Ascending aorta (tissue), 2 donors: Measurements from ENCODE around the gene ALPI. TPM values are rescaled to one million over a fixed set of nuclear protein-coding genes. Genes with fewer than 3 reads are reported as not detected.

Experiments used
- DNase-seq, 2 donors: peaks; one replicate each; pipeline ENCODE4 v3.0.0-alpha.2; 2019; ENCODE audit warnings: low spot score in 2 of 2
- H3K27ac ChIP-seq, 2 donors: fragments of 200-600 bp; sonication (generic); one replicate each; pipeline ENCODE4 v1.5.1; 2016 to 2017; ENCODE audit warnings: mild to moderate bottlenecking in 1 of 2
- H3K27me3 ChIP-seq: fragments of 200-600 bp; sonication (generic); one replicate; pipeline ENCODE4 v1.5.1; 2017
- H3K36me3 ChIP-seq, 2 donors: fragments of 200-600 bp; sonication (generic); one replicate each; pipeline ENCODE4 v1.5.1; 2016
- H3K4me1 ChIP-seq, 2 donors: fragments of 200-600 bp; sonication (generic); one replicate each; pipeline ENCODE4 v1.5.1; 2016 to 2017; ENCODE audit warnings: mild to moderate bottlenecking in 1 of 2
- H3K4me3 ChIP-seq, 2 donors: fragments of 200-600 bp; sonication (generic); one replicate each; pipeline ENCODE4 v1.5.1; 2016 to 2017; ENCODE audit warnings: mild to moderate bottlenecking in 1 of 2
- H3K9me3 ChIP-seq, 2 donors: fragments of 200-600 bp; sonication (generic); one replicate each; pipeline ENCODE4 v1.5.1; 2016
- CTCF ChIP-seq, 3 experiments: fragments of 200-600 bp in 2 of 3; fragments of 450-650 bp in 1 of 3; sonication (generic) in 2 of 3; IDR thresholded peaks; one replicate each; pipeline ENCODE4 v1.5.1; 2016 to 2019; ENCODE audit warnings: antibody characterized with exemption in 3 of 3, mild to moderate bottlenecking in 1 of 3, moderate library complexity in 1 of 3
- intact Hi-C: fragments of 100-400 bp; cut with DNase I; formaldehyde crosslinking; loops from one replicate; pipeline ENCODE4 v1.15.1; 2023
- total RNA-seq: library from RNA; depleted of rRNA; stranded (reverse); fragments of >200 nt; gene quantifications from one replicate; pipeline ENCODE4 v1.1.0, GENCODE V29; 2016

ALPI gene
- total RNA-seq, 1 donor from 2014 or later = not detected

GRCh38 chr2:232502511-232502910 lies 46.6 kb downstream of the ALPI start:
- intact Hi-C loops = no loop called here
- no peak for DNase-seq
- Histone ChIP-seq H3K27ac (no peak overlapping the region), H3K4me3 (peak overlapping the region in 1 of 2 donors; percentile 67), H3K36me3 (no peaks in the 10 kb centered on the region), H3K27me3 (no peaks in the 10 kb centered on the region), H3K4me1 (peaks cover 4 to 7% of the 10 kb centered on the region in 2 donors), H3K9me3 (no peaks in the 10 kb centered on the region)
- no peak for TF ChIP-seq CTCF (IDR thresholded peaks at IDR 0.05)

- TF ChIP-seq CTCF (IDR thresholded peaks at IDR 0.05) = no peak
- DNase-seq = no peak
- intact Hi-C loops = no loop called here
- peak overlapping the region; percentile 39 to 67 for H3K4me3 ChIP-seq
- H3K36me3 ChIP-seq = no peaks in the 10 kb centered on the region
- no peak overlapping the region for H3K27ac ChIP-seq
- no peaks in the 10 kb centered on the region for H3K27me3 ChIP-seq
- peaks cover 4 to 7% of the 10 kb centered on the region in 2 donors for H3K4me1 ChIP-seq
- no peaks in the 10 kb centered on the region for H3K9me3 ChIP-seq
Measured at GRCh38 chr2:232502911-232503808, 47.2 kb downstream of the ALPI start.

GRCh38 chr2:232503809-232504323 lies 47.9 kb downstream of the ALPI start:
- intact Hi-C loops = no loop called here
- H3K36me3 ChIP-seq = no peaks in the 10 kb centered on the region
- no peaks in the 10 kb centered on the region for H3K9me3 ChIP-seq
- no peak for DNase-seq
- H3K27ac ChIP-seq = no peak overlapping the region
- H3K4me3 ChIP-seq = peak overlapping the region; percentile 39 to 67
- H3K27me3 ChIP-seq = no peaks in the 10 kb centered on the region
- no peak for TF ChIP-seq CTCF (IDR thresholded peaks at IDR 0.05)
- peaks cover 4 to 7% of the 10 kb centered on the region in 2 donors for H3K4me1 ChIP-seq

DNA sequence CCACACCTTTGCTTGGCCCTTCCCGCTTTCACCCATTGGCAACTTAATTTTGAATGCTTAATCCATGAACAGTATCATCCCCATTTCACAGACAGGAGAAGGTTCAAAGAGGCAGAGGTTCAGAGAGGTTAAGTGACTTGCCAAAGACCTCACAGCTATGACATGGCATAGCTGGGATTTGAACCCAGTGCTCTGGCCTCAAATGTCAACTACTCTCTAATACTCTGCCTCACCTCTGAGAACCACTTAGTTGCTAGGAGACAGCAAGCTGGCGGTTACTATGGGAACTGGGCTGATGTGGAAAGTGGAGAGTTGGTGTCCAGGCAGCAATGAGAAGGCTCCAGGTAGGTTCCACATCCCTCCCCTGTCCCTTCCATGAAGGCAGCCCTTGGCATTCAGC lies 48.5 kb downstream of the ALPI start:
- H3K4me3 ChIP-seq = no peak overlapping the region
- H3K4me1 ChIP-seq = peaks cover 4 to 7% of the 10 kb centered on the region in 2 donors
- no peak overlapping the region for H3K27ac ChIP-seq
- H3K9me3 ChIP-seq = no peaks in the 10 kb centered on the region
- no peaks in the 10 kb centered on the region for H3K36me3 ChIP-seq
- DNase-seq = no peak
- TF ChIP-seq CTCF (IDR thresholded peaks at IDR 0.05) = no peak
- intact Hi-C loops = no loop called here
- H3K27me3 ChIP-seq = no peaks in the 10 kb centered on the region

- no peak overlapping the region for H3K4me3 ChIP-seq
- intact Hi-C loops = no loop called here
- no peaks in the 10 kb centered on the region for H3K36me3 ChIP-seq
- H3K27me3 ChIP-seq = no peaks in the 10 kb centered on the region
- no peak overlapping the region for H3K27ac ChIP-seq
- no peaks in the 10 kb centered on the region for H3K9me3 ChIP-seq
- H3K4me1 ChIP-seq = peaks cover 4 to 7% of the 10 kb centered on the region in 2 donors
- no peak for DNase-seq
- no peak for TF ChIP-seq CTCF (IDR thresholded peaks at IDR 0.05)
Measured at GRCh38 chr2:232505856-232506255, 49.9 kb downstream of the ALPI start.
